GM21423 (cell line): ENCODE results near the gene EVI5.
"Not testable (repeated sequence)": the region's sequence is repeated elsewhere in the genome, so short reads cannot be mapped to it uniquely, and the experiment has no call there.

Source experiments
- ATAC-seq: cut with Tn5 transposase; IDR thresholded peaks from one replicate; pipeline ENCODE4 v1.9.1; 2021; ENCODE audit warnings: mild to moderate bottlenecking, moderate library complexity; ENCODE audit not compliant: unreplicated experiment

Gene EVI5

DNA sequence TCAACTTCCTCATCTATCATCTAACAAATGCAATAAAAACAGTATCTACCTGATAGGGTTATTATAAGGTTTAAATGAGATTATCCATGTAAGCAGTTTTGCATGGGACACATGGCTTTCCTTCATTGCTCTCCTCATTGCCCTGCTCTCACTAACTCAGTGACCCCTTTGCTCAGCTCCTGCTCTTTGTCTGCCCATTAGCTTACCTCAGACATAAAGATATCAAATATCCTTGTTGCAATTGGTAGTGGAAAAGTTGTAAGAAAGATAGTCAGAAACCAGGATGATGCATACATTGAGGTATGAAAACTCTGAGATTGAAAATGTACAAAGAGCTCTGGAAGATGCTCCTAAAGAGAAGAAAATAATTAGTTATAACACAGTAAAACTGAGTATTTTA lies 89.8 kb downstream of the EVI5 start:
- ATAC-seq, result no peak

DNA sequence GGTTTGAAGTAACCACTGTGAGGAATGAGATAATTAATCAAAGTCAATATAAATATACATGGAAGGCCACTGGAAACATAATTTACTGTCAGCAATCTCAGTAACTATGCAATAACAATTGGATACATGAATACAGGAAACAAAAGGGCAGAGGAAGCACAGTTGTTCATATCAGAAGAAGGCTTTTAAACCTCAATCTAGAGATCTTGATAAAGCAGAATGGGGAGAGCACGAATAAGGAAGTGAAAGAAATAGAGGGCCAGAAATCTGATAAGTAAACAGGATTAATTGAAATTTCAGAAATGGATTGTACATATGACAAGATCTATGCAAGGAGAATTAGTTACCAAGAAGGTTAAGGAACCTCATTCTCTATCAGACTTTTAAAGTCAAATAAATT lies 93.0 kb downstream of the EVI5 start:
- ATAC-seq, result no peak

DNA sequence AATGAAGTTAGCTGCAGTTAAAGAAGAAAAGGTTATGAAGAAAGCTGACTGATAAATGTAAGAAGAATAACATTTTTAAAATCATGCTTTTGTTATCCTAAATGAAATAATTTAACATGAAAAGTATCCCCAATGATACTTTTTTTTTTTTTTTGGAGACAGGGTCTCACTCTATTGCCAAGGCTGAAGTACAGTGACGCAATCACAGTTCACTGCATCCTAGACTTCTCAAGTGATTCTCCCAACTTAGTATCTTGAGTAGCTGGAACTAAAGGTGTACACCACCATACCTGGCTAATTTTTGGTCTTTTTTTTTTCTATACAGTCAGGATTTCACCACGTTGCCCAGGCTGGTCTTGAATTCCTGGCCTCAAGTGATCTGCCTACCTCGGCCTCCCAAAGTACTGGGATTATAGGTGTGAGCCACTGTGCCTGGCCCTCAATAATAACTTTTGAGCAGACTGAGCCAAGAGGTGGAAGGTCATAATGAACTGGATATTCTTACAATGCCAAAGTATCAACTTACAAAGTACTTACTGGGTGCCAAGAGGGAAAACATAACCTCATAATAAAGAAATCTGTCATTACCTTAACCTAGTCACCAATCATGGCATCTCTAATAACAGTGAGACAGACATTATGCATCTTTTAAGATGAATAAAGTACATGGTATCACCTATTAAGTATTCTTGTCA lies 94.5 kb downstream of the EVI5 start:
- ATAC-seq, result no peak

DNA sequence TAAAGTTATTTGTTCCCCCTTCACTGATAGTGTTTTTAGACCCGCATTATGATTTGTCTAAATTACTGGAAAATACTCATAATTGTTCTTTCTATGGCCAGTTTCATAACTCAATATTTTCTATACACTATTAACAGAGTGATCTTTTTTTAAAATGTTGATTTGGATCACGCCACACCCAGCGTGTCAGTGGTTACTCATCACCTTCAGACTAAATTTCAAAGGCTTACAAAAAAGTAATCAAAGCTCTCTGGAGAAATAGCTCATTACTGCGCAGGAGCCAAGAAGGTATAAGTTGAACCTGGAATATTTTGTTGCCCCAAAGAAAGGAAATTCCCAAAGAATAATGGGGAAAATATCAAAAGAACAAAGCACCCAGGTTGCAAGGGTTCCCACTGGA lies 104.9 kb downstream of the EVI5 start:
- ATAC-seq, result no peak

- no peak for ATAC-seq
These were observed 121.1 kb downstream of the EVI5 start for GRCh38 chr1:92663775-92664174.

DNA sequence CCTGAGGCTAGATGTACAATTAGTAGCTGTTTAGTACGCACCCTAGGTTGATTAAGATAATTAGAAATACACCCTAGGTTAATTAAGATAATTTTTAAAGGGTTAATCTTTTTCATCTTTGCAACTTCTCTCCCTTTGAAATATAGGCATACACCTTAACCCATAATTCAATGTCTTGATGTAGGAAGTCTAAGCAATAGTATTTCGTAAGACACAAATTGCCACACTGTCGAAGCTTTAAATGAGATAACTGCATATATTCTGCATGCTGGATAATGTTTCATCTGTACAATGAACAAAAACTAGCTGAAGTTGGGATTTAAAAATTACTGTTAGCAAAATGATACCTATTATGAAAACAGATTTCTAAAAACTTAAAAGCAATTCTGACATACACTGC lies 122.9 kb downstream of the EVI5 start:
- ATAC-seq, result no peak

DNA sequence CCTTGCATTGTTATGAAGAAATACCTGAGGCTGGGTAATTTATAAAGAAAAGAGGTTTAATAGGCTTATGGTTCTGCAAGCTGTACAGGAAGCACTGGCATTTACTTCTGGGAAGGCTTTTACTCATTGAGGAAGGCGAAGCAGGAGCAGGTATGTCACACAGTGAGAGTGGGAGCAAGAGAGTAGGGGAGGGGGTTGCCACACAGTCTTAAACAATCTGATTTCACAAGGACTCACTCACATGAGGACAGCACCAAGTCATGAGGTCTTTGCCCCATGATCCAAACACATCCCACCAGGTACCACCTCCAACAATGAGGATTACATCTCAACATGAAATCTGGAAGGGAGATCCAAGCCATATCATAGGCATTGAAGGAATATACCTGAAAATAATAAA lies 127.2 kb downstream of the EVI5 start:
- ATAC-seq, result no peak

DNA sequence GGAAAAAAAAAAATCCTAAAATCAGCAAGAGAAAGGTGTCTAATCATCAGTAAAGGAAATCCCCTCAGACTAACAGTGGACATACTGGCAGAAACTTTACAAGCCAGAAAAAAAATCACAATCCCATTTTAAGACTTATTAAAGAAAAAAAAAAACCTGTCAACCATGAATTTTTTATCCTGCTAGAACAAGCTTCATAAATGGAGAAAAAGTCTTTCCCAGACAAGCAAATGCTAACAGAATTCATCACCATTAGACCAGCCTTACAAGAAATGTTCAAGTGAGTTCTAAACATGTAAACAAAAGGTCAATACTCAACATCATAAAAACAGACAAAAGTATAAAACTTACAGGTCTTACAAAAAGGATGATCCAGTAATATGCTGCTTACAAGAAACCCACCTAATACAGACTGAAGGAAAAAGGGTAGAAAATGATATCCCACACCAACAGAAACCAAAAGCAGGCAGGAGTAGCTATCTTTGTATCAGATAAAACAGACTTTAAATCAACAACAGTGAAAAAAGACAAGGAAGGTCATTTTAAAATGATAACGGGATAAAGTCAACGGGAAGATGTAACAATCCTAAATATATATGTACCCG lies 129.6 kb downstream of the EVI5 start:
- no peak for ATAC-seq

DNA sequence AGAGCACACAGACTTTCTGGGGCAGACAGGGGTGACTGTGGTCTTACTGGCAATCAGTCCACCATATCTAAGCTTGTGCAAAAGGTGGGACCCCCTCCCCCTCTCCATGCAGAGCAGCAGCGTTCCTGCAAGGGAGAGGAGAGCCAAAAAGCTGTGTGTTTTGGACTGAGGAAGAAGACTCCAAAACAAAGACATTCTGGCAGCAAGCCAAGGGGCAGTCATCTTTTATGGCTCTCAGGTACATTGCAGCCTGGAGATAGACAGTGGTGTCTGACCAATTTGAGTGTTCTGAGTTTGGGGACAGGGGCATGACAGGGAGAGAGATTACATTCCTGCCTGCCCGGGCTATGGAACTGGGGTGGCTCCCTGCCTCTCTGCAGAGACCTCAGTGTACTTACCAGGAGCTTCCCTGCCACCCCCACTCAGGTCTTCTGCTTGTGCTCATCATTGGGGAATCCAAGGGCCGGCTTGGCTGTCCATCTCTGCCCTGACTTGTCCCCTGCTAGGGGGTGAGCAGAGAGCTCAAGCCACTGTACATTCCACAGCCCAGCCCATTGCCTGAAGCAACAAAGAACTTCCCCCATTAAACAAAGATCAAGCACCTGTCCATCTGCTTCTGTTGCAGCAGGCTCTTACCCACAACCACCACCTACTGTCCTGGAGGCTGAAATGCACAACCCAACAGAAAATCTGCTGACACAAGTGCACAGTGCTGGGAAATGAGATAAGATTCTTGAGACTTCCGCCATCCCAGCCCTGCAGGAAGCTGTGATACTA lies 131.1 kb downstream of the EVI5 start:
- ATAC-seq, result no peak

DNA sequence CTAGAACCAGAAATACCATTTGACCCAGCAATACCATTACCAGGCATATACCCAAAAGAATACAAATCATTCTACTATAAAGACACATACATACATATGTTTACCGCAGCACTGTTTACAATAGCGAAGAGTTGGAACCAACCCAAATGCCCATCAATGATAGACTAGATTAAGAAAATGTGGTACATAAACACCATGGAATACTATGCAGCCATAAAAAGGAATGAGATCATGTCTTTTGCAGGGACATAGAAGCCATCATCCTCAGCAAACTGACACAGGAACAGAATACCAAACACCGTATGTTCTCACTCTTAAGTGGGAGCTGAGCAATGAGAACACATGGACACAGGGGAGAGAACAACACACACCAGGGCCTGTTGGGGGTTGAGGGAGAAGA lies 144.2 kb downstream of the EVI5 start:
- ATAC-seq, result not testable (repeated sequence)

- no peak for ATAC-seq
These were observed 146.4 kb downstream of the EVI5 start for GRCh38 chr1:92638498-92638897.

DNA sequence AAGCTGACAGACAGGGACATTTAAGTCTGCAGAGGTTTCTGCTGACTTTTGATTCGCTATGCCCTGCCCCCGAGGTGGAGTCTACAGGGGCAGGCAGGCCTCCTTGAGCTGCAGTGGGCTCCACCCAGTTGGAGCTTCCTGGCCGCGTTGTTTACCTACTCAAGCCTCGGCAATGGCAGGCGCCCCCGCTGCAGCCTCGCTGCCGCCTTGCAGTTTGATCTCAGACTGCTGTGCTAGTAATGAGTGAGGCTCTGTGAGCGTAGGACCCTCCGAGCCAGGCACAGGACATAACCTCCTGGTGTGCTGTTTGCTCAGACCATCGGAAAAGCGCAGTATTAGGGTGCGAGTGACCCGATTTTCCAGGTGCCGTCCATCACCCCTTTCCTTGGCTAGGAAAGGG lies 149.7 kb downstream of the EVI5 start:
- not testable (repeated sequence) for ATAC-seq

- no peak for ATAC-seq
These were observed 161.6 kb downstream of the EVI5 start for GRCh38 chr1:92623187-92623778.

- no peak for ATAC-seq
These were observed 165.3 kb downstream of the EVI5 start for GRCh38 chr1:92619466-92620189.

GRCh38 chr1:92601044-92601443 lies 183.9 kb downstream of the EVI5 start:
- ATAC-seq, result no peak

DNA sequence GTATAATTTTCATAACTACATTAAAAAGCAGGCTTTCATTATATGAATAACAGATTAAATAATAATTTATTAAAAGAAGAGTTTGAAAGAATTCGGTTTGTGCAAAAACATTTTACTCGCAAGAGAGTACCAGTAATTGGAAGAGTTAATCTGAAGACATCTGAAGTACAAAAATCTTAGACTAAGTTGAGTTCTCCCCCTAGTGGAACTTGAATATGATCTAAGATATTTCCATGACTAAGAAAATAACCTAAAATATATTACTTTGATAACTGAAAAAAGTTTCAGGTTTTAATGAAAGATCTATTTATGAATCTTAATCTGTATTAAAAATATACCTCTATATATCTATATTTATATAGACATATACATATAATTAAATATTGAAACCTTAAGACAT lies 185.7 kb downstream of the EVI5 start:
- ATAC-seq, result peak; percentile 51

GRCh38 chr1:92589361-92589760 lies 195.5 kb downstream of the EVI5 start:
- ATAC-seq, result not testable (repeated sequence)

- no peak for ATAC-seq
These were observed 197.5 kb downstream of the EVI5 start for GRCh38 chr1:92587445-92587844.

DNA sequence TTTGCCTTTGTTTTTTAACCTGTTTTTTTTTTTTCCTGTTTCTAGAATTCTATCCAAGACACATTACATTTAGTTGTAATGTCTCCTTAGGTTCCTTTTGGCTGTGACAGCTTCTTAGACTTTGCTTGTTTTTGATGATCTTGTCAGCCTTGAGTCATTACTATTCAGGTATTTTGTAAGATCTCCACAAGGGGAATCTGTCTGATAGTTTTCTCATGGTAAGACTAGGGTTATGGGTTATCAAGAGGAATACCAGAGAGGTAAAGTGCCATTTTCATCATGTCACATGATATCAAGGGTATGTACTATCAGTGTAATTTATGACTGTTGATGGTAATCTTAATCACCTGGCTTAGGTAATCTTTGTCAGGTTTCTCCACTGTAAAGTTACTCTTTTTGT lies 199.1 kb downstream of the EVI5 start:
- ATAC-seq, result no peak

DNA sequence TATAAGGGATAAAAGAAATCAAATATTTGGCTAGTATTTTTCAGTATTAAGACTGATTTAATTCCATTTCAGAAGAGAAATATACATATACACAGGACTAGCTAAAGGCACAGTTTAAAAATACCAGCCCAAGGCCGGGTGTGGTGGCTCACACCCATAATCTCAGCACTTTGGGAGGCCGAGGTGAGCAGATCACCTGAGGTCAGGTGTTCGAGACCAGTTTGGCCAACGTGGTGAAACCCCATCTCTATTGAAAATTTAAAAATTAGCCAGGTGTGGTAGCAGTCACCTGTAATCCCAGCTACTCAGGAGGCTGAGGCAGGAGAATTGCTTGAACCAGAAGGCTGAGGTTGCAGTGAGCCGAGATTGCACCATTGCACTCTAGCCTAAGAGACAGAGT lies 200.1 kb downstream of the EVI5 start:
- not testable (repeated sequence) for ATAC-seq
